Measurements from ENCODE around the gene HEXA. TPM values are rescaled to one million over a fixed set of nuclear protein-coding genes. Genes with fewer than 3 reads are reported as not detected.

The HEXA gene
- total and polyA plus RNA-seq, 2 of the 8 experiments (the other 6 are each of a cell fraction or from before 2014, with no cell fraction given) = 52.5 to 73.7 TPM

- TF ChIP-seq RBBP5 (IDR thresholded peaks at IDR 0.05; ENCODE audit: borderline replicate concordance, low read depth, low read length) = peak; percentile 31; the same call in 1 of the 2 replicates
Observed at GRCh38 chr15:72319360-72319984, 56.3 kb downstream of the HEXA start (continued).
